Activated naive CD4-positive, alpha-beta T cell treated with anti-CD3 and anti-CD28 coated beads, Interleukin-2, amount 50 U/mL, for 72 hours (primary cell): ENCODE measurements around the gene SLC35F3. TPM values are rescaled to one million over a fixed set of nuclear protein-coding genes. Genes with fewer than 3 reads are reported as not detected.

Source experiments
- ATAC-seq, 2 donors: fragments of 150-1000 bp; cut with Tn5 transposase; 2 replicates each; pipeline ENCODE4 v1.10.0; 2021; ENCODE audit warnings: mild to moderate bottlenecking in 2 of 2, moderate library complexity in 2 of 2
- DNase-seq, 2 donors: peaks; one replicate each; pipeline ENCODE4 v3.0.0; 2021 to 2022; ENCODE audit warnings: low spot score in 2 of 2
- H3K27ac Mint-ChIP-seq, 2 donors: one replicate each; pipeline ENCODE4 v1.8.0; 2022; ENCODE audit warnings: mild to moderate bottlenecking in 2 of 2, mixed read lengths in 2 of 2
- H3K36me3 Mint-ChIP-seq, 2 donors: one replicate each; pipeline ENCODE4 v1.8.0; 2022; ENCODE audit warnings: mixed read lengths in 2 of 2
- H3K9me3 Mint-ChIP-seq, 2 donors: one replicate each; pipeline ENCODE4 v1.8.0; 2022; ENCODE audit warnings: mixed read lengths in 2 of 2
- total RNA-seq, 2 donors: library from RNA; stranded (reverse); gene quantifications; one replicate each; pipeline ENCODE4 v1.2.3, GENCODE V29; 2022

SLC35F3 gene
- total RNA-seq, 2 donors from 2014 or later = 0.49 TPM; not detected in 1

GRCh38 chr1:233897325-233898162 is 6.9 kb upstream of the SLC35F3 start:
- DNase-seq (no peak), ATAC-seq (peak in 1 of 2 donors; percentile 74)
- Mint-ChIP-seq H3K36me3 (no peaks in the 10 kb centered on the region), H3K9me3 (peaks cover 4 to 7% of the 10 kb centered on the region in 2 donors), H3K27ac (no peak overlapping the region)

- DNase-seq = no peak
- Mint-ChIP-seq H3K9me3 (peaks cover 4 to 7% of the 10 kb centered on the region in 2 donors), H3K36me3 (peaks cover 7 to 8% of the 10 kb centered on the region in 2 donors), H3K27ac (no peak overlapping the region)
- no peak for ATAC-seq
Measured at GRCh38 chr1:233901495-233901894, 3.0 kb upstream of the SLC35F3 start.

- no peak for ATAC-seq
- peaks cover 4% of the 10 kb centered on the region in 2 donors for H3K9me3 Mint-ChIP-seq
- peaks cover 7 to 8% of the 10 kb centered on the region in 2 donors for H3K36me3 Mint-ChIP-seq
- no peak for DNase-seq
- no peak overlapping the region for H3K27ac Mint-ChIP-seq
Measured at GRCh38 chr1:233905416-233906051, 1.1 kb downstream of the SLC35F3 start.

GRCh38 chr1:233907151-233907550 is 2.7 kb downstream of the SLC35F3 start:
- no peak for DNase-seq
- ATAC-seq = no peak
- peaks cover 4% of the 10 kb centered on the region in 2 donors for H3K9me3 Mint-ChIP-seq
- H3K36me3 Mint-ChIP-seq = peaks cover 7 to 8% of the 10 kb centered on the region in 2 donors
- no peak overlapping the region for H3K27ac Mint-ChIP-seq

GRCh38 chr1:233908092-233908491 is 3.6 kb downstream of the SLC35F3 start:
- no peak for DNase-seq
- Mint-ChIP-seq H3K27ac (no peak overlapping the region), H3K36me3 (peaks cover 7 to 8% of the 10 kb centered on the region in 2 donors), H3K9me3 (peaks cover 4% of the 10 kb centered on the region in 2 donors)
- no peak for ATAC-seq

GRCh38 chr1:233909195-233909594 is 4.7 kb downstream of the SLC35F3 start:
- ATAC-seq (no peak), DNase-seq (no peak)
- Mint-ChIP-seq H3K36me3 (peaks cover 3% of the 10 kb centered on the region in 2 donors), H3K9me3 (peaks cover 2 to 7% of the 10 kb centered on the region in 2 donors), H3K27ac (no peak overlapping the region)

- Mint-ChIP-seq H3K36me3 (no peaks in the 10 kb centered on the region), H3K27ac (peak overlapping the region in 1 of 2 donors; percentile 6), H3K9me3 (peaks cover 6 to 11% of the 10 kb centered on the region in 2 donors)
- DNase-seq = no peak
- ATAC-seq = no peak
Measured at GRCh38 chr1:233912447-233912846, 8.0 kb downstream of the SLC35F3 start.

GRCh38 chr1:233912909-233913308 is 8.4 kb downstream of the SLC35F3 start:
- Mint-ChIP-seq H3K36me3 (no peaks in the 10 kb centered on the region), H3K9me3 (peaks cover 6 to 11% of the 10 kb centered on the region in 2 donors), H3K27ac (no peak overlapping the region)
- DNase-seq (no peak), ATAC-seq (no peak)

GRCh38 chr1:233916706-233917105 is 12.2 kb downstream of the SLC35F3 start:
- peaks cover 8 to 18% of the 10 kb centered on the region in 2 donors for H3K9me3 Mint-ChIP-seq

GRCh38 chr1:233919786-233920185 is 15.3 kb downstream of the SLC35F3 start:
- Mint-ChIP-seq H3K27ac (no peak overlapping the region), H3K36me3 (peaks cover 0 to 8% of the 10 kb centered on the region in 2 donors), H3K9me3 (peaks cover 11 to 12% of the 10 kb centered on the region in 2 donors)
- DNase-seq = no peak
- no peak for ATAC-seq

More at GRCh38 chr1:233916706-233917105, 12.2 kb downstream of the SLC35F3 start:
- Mint-ChIP-seq H3K36me3 (no peaks in the 10 kb centered on the region), H3K27ac (no peak overlapping the region)
- no peak for DNase-seq
- ATAC-seq = no peak

- ATAC-seq (no peak), DNase-seq (no peak)
- Mint-ChIP-seq H3K36me3 (peaks cover 0 to 9% of the 10 kb centered on the region in 2 donors), H3K27ac (no peak overlapping the region), H3K9me3 (peaks cover 4 to 5% of the 10 kb centered on the region in 2 donors)
Measured at GRCh38 chr1:233928123-233928522, 23.6 kb downstream of the SLC35F3 start.

GRCh38 chr1:233933339-233933738 is 28.9 kb downstream of the SLC35F3 start:
- no peak overlapping the region for H3K27ac Mint-ChIP-seq
- H3K9me3 Mint-ChIP-seq = no peaks in the 10 kb centered on the region
- ATAC-seq (no peak), DNase-seq (no peak)
- no peaks in the 10 kb centered on the region for H3K36me3 Mint-ChIP-seq

- Mint-ChIP-seq H3K27ac (no peak overlapping the region), H3K9me3 (no peaks in the 10 kb centered on the region), H3K36me3 (no peaks in the 10 kb centered on the region)
- ATAC-seq (no peak), DNase-seq (no peak)
Measured at GRCh38 chr1:233935297-233935868, 30.9 kb downstream of the SLC35F3 start.

- Mint-ChIP-seq H3K27ac (no peak overlapping the region), H3K9me3 (no peaks in the 10 kb centered on the region), H3K36me3 (no peaks in the 10 kb centered on the region)
- DNase-seq = no peak
- no peak for ATAC-seq
Measured at GRCh38 chr1:233936422-233936821, 31.9 kb downstream of the SLC35F3 start.

GRCh38 chr1:233936842-233937241 is 32.4 kb downstream of the SLC35F3 start:
- DNase-seq (no peak), ATAC-seq (no peak)
- no peak overlapping the region for H3K27ac Mint-ChIP-seq
- H3K36me3 Mint-ChIP-seq = no peaks in the 10 kb centered on the region
- H3K9me3 Mint-ChIP-seq = no peaks in the 10 kb centered on the region

- Mint-ChIP-seq H3K27ac (no peak overlapping the region), H3K36me3 (no peaks in the 10 kb centered on the region), H3K9me3 (no peaks in the 10 kb centered on the region)
- no peak for DNase-seq
- ATAC-seq = no peak
Measured at GRCh38 chr1:233938476-233938875, 34.0 kb downstream of the SLC35F3 start.

- Mint-ChIP-seq H3K36me3 (no peaks in the 10 kb centered on the region), H3K27ac (no peak overlapping the region), H3K9me3 (no peaks in the 10 kb centered on the region)
- DNase-seq (no peak), ATAC-seq (no peak)
Measured at GRCh38 chr1:233939451-233939850, 35.0 kb downstream of the SLC35F3 start.
